ENCODE results near the gene MAML2. TPM values are rescaled to one million over a fixed set of nuclear protein-coding genes. Genes with fewer than 3 reads are reported as not detected.
A peak's percentile ranks its signal among the peaks of the same experiment; 100 is the strongest.

Gene MAML2
- total RNA-seq (2016; rRNA removed; fragmentation: Illumina TruSeq; extraction: Trizol) (2.3 and 2.9 TPM in 2 replicates), polyA plus RNA-seq (2011; rRNA removed) (22.2 and 25.9 TPM in 2 replicates), polyA minus RNA-seq (2011; rRNA and poly(A)+ RNA removed; ENCODE audit: low replicate concordance) (2.5 and 40.0 TPM in 2 replicates), Bru-seq, nascent RNA (percentile 72 among the genes with signal in this experiment), BruChase-seq, experiment 1, labeled RNA remaining after a 6-hour chase (percentile 56 among the genes with signal in this experiment), BruChase-seq, experiment 2, labeled RNA remaining after a 2-hour chase (percentile 72 among the genes with signal in this experiment)
- total RNA-seq (2016; cell fraction: cytosol; rRNA removed; fragmentation: Illumina TruSeq; extraction: Trizol; ENCODE audit: low read depth) = 1.6 and 1.8 TPM in 2 replicates
- total RNA-seq (2016; cell fraction: insoluble cytoplasmic fraction; rRNA removed; fragmentation: Illumina TruSeq; extraction: Trizol) = 2.0 and 2.5 TPM in 2 replicates
- 1.9 and 2.0 TPM in 2 replicates for total RNA-seq (2016; cell fraction: membrane; rRNA removed; fragmentation: Illumina TruSeq; extraction: Trizol)
- total RNA-seq (2016; cell fraction: nucleus; rRNA removed; fragmentation: Illumina TruSeq; extraction: Trizol) = 5.7 and 6.2 TPM in 2 replicates
- 21.7 and 21.8 TPM in 2 replicates for polyA plus RNA-seq (2011; cell fraction: cytosol; rRNA removed)
- polyA plus RNA-seq (2011; cell fraction: nucleus; rRNA removed) = 16.4 and 23.7 TPM in 2 replicates
- 9.1 and 11.7 TPM in 2 replicates for polyA plus RNA-seq (2012)
- polyA plus RNA-seq (2016; cell fraction: cytosol; fragmentation: Illumina TruSeq; extraction: Trizol; ENCODE audit: low read depth) = 0.03 and 0.08 TPM in 2 replicates
- polyA plus RNA-seq (2016; cell fraction: insoluble cytoplasmic fraction; fragmentation: Illumina TruSeq; extraction: Trizol; ENCODE audit: low read depth) = 3.0 and 3.2 TPM in 2 replicates
- polyA plus RNA-seq (2016; cell fraction: membrane; fragmentation: Illumina TruSeq; extraction: Trizol; ENCODE audit: low read depth) = 0.23 TPM in 2 replicates
- 2.7 and 3.2 TPM in 2 replicates for polyA plus RNA-seq (2016; cell fraction: nucleus; fragmentation: Illumina TruSeq; extraction: Trizol; ENCODE audit: insufficient read depth, low read depth)
- 21.3 and 22.0 TPM in 2 replicates for polyA minus RNA-seq (2011; cell fraction: cytosol; rRNA and poly(A)+ RNA removed)
- 70.5 and 75.7 TPM in 2 replicates for polyA minus RNA-seq (2011; cell fraction: nucleus; rRNA and poly(A)+ RNA removed)
- long read RNA-seq, experiment 1 = 0 reads
- long read RNA-seq, experiment 2, partial matches to known transcripts = 0 of 9 reads
- long read RNA-seq, experiment 2, other reads (novel, unspliced or antisense) = 9 of 9 reads

DNA sequence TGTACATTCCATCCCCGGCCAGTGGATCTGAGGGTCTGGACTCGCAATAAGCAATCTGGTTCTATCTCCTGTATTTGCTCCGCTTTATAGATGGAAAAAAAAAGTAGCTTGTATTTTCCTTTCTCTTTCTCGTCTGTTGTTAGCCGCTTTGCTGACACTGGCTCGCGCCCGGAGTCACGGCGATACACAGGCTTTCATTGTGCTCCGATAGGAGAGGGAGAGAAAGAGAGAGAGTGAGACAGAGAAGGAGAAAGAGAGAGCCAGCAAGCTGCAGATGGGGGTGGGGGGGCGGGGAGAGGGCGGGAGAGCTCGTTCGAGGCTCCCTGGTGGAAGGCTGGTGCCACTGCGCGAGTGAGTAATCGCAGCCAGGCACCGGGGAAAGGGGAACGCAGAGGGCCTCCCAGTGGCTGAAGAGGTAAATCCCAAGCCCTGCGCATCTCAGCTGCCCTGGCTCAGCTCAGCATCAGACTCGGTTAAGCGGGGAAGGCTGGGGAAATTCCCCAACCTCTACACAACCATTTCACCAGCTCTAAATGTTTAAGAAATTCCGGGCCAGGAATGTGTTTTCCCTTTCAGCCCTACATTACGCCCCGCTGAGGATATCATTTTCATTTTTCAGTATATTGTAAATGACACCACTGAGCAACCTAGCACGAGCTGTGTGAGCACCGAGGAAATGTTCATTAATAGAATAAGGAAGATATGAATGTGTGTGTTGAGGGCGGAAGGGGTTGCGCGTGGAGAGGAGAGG lies at the start of gene MAML2:
Gene MAML2 (minus strand): TSS at position 235 of the 751 bp plus-strand sequence. CDS start 1,300 bp downstream, outside the sequence.
- no peak within 1 kb of the TSS for H2AFZ ChIP-seq (ENCODE audit: low read length)
- no peaks in the 10 kb centered on the region for H3K36me3 ChIP-seq (replicated peaks in 1 of 2; ENCODE audit: control insufficient read depth in 1 of 2, insufficient read depth in 2 of 2, low read length in 2 of 2)
- peaks cover 42% of the 10 kb centered on the region for H3K4me1 ChIP-seq (ENCODE audit: insufficient read depth, low read length)
- H3K27ac ChIP-seq (ENCODE audit: extremely low read length, insufficient read depth, low read length) = peak within 1 kb of the TSS; percentile 80
- H3K79me2 ChIP-seq (ENCODE audit: insufficient read depth, low read length) = peaks cover 48% of the 10 kb centered on the region
- H3K27me3 ChIP-seq (ENCODE audit: control insufficient read depth in 1 of 2, insufficient read depth in 2 of 2, low read length in 2 of 2) = no peaks in the 10 kb centered on the region; a peak in 1 of 5 replicates
- POLR2A ChIA-PET = interaction anchor here (0.6 to 4.6 kb wide), 18 partner anchors 12 to 1276 kb away, joined by 3 to 54 read pairs (median 4); partner anchors contain the start of genes CCDC82, FAM76B, JRKL and MTMR2
- H3K9ac ChIP-seq (ENCODE audit: insufficient read depth, low read depth, low read length) = peak within 1 kb of the TSS; percentile 89
- in situ Hi-C loops (cut with HindIII; ENCODE audit: extremely low pct_ligation_motif_present, low pct_unique_long_range_greater_than_20kb) = loop anchor here (10.0 kb wide), 1 partner anchor 328 kb away; no protein-coding TSS in a partner anchor
- peak; percentile 63 for FAIRE-seq
- 17% methylated on average over 25 of the region's 31 CpGs for WGBS (ENCODE audit: low lambda C conversion rate)
- ATAC-seq = peak; percentile 95
- no peaks in the 10 kb centered on the region for H4K20me1 ChIP-seq (ENCODE audit: insufficient read depth, low read length)
- intact Hi-C loops (cut with micrococcal nuclease; ENCODE audit: unreplicated experiment) = loop anchor here (1.0 to 5.0 kb wide), 7 partner anchors 101 to 507 kb away; no protein-coding TSS in a partner anchor
- peak; percentile 83 for DNase-seq (ENCODE audit: low spot score)
- H3K9me3 ChIP-seq (ENCODE audit: low read length) = no peaks in the 10 kb centered on the region
- H3K4me3 ChIP-seq (replicated peaks in 1 of 3; ENCODE audit: insufficient read depth in 1 of 3, low read depth in 2 of 3, low read length in 3 of 3) = peak within 1 kb of the TSS; percentile 77 to 84 (median 80)
- H3K4me2 ChIP-seq (ENCODE audit: low read depth, low read length) = peak within 1 kb of the TSS; percentile 94
- CTCF ChIA-PET (ENCODE audit: low intra/inter-chr PET ratio, low total read pairs) = interaction anchor here (0.8 to 2.5 kb wide), 5 partner anchors 10 to 508 kb away, joined by 3 to 14 read pairs (median 4); no protein-coding TSS in a partner anchor
- no TSS peak for BruUV-seq (replicated peaks)
- TF ChIP-seq KDM2A (CRISPR knock-in tag; IDR thresholded peaks at IDR 0.05; ENCODE audit: borderline replicate concordance, low read depth) = peak; percentile 78
- TF ChIP-seq HMG20B (CRISPR knock-in tag; conservative IDR thresholded peaks at IDR 0.05) = 0 out of 2 replicates have a peak, but pooled peaks have one; percentile 12
- no peak for TF ChIP-seq NFE2L1 (CRISPR knock-in tag; IDR thresholded peaks at IDR 0.05; ENCODE audit: borderline replicate concordance)
- TF ChIP-seq GABPB1 (CRISPR knock-in tag; IDR thresholded peaks at IDR 0.05) = 0 out of 2 replicates have a peak, but pooled peaks have one; percentile 36
- peak; percentile 24; the same call in 1 of the 2 replicates for TF ChIP-seq ZNF350 (CRISPR knock-in tag; IDR thresholded peaks at IDR 0.05; ENCODE audit: borderline replicate concordance, low read depth)
- TF ChIP-seq, protein P1, sequence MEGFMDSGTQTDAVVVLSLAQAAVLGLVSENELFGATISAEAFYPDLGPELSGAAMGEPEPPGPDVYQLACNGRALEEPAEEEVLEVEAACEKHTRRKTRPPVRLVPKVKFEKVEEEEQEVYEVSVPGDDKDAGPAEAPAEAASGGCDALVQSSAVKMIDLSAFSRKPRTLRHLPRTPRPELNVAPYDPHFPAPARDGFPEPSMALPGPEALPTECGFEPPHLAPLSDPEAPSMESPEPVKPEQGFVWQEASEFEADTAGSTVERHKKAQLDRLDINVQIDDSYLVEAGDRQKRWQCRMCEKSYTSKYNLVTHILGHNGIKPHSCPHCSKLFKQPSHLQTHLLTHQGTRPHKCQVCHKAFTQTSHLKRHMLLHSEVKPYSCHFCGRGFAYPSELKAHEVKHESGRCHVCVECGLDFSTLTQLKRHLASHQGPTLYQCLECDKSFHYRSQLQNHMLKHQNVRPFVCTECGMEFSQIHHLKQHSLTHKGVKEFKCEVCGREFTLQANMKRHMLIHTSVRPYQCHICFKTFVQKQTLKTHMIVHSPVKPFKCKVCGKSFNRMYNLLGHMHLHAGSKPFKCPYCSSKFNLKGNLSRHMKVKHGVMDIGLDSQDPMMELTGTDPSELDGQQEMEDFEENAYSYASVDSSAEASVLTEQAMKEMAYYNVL (CRISPR knock-in tag; IDR thresholded peaks at IDR 0.05; ENCODE audit: borderline replicate concordance) = peak; percentile 91
- TF ChIP-seq, protein P2, sequence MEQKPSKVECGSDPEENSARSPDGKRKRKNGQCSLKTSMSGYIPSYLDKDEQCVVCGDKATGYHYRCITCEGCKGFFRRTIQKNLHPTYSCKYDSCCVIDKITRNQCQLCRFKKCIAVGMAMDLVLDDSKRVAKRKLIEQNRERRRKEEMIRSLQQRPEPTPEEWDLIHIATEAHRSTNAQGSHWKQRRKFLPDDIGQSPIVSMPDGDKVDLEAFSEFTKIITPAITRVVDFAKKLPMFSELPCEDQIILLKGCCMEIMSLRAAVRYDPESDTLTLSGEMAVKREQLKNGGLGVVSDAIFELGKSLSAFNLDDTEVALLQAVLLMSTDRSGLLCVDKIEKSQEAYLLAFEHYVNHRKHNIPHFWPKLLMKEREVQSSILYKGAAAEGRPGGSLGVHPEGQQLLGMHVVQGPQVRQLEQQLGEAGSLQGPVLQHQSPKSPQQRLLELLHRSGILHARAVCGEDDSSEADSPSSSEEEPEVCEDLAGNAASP (CRISPR knock-in tag; IDR thresholded peaks at IDR 0.05; ENCODE audit: borderline replicate concordance) = peak; percentile 52; the same call in 1 of the 2 replicates
- TF ChIP-seq, protein P3, sequence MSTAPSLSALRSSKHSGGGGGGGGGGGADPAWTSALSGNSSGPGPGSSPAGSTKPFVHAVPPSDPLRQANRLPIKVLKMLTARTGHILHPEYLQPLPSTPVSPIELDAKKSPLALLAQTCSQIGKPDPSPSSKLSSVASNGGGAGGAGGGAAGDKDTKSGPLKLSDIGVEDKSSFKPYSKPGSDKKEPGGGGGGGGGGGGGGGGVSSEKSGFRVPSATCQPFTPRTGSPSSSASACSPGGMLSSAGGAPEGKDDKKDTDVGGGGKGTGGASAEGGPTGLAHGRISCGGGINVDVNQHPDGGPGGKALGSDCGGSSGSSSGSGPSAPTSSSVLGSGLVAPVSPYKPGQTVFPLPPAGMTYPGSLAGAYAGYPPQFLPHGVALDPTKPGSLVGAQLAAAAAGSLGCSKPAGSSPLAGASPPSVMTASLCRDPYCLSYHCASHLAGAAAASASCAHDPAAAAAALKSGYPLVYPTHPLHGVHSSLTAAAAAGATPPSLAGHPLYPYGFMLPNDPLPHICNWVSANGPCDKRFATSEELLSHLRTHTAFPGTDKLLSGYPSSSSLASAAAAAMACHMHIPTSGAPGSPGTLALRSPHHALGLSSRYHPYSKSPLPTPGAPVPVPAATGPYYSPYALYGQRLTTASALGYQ (CRISPR knock-in tag; IDR thresholded peaks at IDR 0.05) = no peak
